GM18951 (cell line): Measurements from ENCODE around the gene MGLL.

ENCODE experiments used
- POLR2A ChIP-seq: IDR thresholded peaks from 4 replicates; pipeline ENCODE4 v1.6.1; 2011; ENCODE audit warnings: mild to moderate bottlenecking; ENCODE audit not compliant: insufficient read length, insufficient read depth; ENCODE audit errors: extremely low read depth
- in situ Hi-C: fragments of 300-500 bp; cut with MboI; formaldehyde crosslinking; loops from one replicate; pipeline ENCODE4 v1.12.0; 2022; ENCODE audit warnings: low sequenced_read_pairs, mixed read lengths, inconsistent platforms; ENCODE audit not compliant: unreplicated experiment

The MGLL gene

DNA sequence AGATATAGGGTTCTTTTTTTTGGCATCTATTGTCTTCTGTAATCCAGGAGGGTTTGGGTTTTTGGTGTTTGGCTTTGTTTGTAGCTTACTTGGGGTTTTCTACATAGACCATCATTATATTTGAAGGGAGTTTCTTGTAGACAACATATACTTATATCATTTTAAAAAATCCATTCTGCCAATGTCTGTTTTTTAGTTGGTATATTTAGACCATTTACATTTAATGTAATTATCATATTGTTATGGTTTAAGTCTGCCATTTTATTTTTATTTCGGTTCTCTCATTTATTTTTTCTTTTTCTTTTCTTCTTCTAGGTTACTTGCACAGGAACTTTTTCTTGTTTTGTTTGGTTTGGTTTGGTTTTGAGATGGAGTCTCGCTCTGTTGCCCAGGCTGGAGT, 5.5 kb upstream of the MGLL start:
- in situ Hi-C loops, result no loop called here
- no peak for TF ChIP-seq POLR2A

DNA sequence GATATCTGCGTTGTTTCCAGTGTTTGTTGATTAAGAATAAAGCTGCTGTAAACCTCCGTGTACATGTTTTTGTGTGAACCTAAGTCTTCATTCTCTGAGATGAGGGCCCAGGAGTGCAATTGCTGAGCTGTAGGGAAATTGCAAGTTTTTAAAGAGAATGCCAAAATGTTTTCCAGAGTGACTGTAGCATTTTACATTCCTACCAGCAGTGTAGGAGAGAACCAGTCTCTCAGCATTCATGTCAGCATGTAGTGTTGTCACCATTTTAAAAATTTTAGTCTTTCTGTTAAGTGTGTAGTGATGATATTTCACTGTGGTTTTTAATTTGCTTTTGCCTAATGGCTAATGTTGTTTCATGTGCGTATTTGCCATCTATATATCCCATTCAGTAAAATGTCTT, 3.4 kb upstream of the MGLL start:
- in situ Hi-C loops, result no loop called here
- TF ChIP-seq POLR2A, result no peak

DNA sequence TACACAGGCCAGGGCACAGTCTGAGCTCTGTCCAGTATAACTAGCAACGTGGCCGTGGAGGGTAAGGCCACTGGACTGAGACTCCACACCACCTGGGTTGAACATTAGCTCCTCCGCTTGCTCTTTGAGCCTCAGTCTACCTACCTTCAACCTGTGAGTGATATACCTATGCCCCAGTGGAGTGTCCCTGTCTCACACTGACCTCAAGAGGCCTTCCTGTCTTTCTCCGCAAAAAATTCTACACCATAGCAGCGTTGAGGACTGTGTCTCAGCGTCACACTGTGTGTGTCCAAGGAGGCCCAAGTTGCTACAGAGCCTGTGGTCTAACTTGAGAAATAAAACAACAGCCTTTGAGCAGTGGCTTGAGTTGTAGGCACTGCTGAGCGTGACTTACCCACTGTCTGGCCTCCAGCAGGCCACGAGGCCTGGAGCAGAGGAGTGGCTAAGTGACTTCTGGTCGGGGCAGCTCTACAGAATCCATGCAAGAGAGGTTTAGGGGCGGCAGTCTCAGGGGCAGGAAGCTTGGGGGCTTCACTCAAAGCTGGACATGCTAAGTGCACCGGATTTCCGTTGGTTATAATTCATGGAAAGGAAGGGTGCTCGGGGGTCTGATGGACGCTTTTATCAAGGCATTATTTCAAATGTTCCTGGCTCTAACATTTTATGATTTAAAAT, 2.0 kb upstream of the MGLL start:
- in situ Hi-C loops, result no loop called here
- TF ChIP-seq POLR2A, result no peak

DNA sequence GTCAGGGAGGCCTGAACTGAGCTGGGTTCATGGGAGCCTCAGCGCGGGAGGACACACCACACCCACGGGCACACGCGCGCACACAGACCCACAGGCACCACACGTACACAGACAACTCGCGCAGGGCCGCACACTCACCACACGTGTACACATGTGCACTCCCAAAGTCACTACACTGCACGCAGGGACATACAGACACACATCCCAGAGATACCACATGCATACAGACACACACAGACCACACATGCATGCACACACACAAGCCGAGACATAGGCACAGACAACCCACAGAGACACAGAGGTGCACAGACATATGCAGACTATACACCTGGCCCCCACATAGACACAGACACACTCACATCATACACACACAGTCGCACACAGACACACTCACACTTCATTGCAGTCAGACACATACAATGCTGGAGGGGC, 1.1 kb upstream of the MGLL start:
- in situ Hi-C loops, result no loop called here
- TF ChIP-seq POLR2A, result no peak

DNA sequence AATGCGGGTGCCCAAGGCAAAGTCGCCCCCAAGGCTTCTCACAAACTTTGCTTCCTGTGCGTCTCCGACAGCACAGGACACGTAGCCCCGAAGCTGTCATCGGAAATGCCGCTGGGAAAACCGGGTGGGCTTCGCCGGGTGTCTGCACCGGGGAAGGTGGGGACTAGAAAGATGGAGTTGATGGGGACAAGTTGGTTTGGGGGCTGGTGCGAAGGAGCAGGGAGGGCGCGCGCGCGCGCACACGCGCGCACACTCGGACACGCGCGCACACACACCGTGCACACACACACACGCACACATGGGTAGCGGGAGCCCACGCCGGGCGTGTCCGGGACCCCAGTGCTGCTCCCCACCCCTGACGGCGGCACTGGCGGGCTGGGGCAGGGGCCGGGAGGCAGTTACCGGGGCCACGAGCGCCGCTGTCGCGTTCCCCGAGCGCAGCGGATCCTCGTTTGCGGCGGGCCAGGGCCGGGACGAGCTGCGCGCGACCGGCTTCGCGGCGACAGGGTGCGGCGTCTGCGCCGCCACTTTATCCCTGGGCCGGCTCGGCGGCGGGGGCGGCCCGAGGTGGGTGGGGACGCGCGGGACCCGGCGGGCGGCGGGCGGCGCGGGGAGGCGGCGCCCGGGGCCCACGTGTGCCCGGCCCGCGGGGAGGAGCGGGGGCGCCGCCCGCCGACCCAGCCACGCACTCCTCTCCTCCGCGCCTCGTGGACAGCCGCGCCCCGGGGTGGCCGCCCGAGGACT, 539 bp upstream of the MGLL start:
- TF ChIP-seq POLR2A, result peak; percentile 65
- in situ Hi-C loops, result no loop called here

DNA sequence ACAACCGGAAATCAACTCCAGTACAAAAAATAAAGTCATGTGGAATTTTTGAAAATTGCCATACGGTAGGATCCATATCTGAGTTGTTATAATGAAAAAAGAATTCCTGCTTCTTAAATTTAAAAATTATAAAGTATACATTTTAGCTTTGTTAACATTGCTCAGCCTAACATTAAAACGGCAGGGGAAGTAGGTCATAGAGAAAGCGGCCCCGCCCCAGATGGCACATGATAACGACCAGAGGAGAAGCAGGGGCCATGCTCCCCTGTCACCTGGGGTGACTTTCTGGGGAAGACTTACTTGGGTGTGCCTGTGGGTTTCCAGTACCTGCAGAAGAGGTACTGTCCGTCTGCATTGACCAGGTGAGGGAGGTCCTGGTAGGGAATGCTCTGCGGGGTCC, 921 bp downstream of the MGLL start:
- TF ChIP-seq POLR2A, result peak; percentile 50

DNA sequence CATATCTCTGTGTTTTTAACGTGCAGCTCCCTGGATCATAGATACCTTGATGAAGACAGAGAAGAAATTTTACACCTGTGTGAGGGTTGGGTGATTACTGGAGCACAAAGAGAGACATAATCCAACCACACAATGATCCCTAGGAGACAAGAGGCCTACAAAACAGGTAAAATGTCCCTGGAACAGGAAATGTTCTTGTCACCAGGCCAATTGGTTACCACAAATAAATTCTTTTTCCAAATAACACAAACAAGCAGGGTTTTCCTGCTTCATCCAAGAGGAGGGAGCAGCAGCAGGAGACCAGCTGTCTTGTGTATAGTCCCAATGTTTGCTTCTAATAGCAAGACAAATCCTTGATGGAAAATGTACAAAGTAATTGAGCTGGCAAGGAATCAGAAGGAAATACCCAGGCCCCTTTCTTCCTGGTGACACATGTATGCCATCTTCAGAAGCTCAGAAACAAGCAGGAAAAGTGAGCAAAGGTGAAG, 1.4 kb downstream of the MGLL start:
- no peak for TF ChIP-seq POLR2A
- in situ Hi-C loops, result no loop called here

More for the DNA sequence above, 921 bp downstream of the MGLL start:
- in situ Hi-C loops, result no loop called here

DNA sequence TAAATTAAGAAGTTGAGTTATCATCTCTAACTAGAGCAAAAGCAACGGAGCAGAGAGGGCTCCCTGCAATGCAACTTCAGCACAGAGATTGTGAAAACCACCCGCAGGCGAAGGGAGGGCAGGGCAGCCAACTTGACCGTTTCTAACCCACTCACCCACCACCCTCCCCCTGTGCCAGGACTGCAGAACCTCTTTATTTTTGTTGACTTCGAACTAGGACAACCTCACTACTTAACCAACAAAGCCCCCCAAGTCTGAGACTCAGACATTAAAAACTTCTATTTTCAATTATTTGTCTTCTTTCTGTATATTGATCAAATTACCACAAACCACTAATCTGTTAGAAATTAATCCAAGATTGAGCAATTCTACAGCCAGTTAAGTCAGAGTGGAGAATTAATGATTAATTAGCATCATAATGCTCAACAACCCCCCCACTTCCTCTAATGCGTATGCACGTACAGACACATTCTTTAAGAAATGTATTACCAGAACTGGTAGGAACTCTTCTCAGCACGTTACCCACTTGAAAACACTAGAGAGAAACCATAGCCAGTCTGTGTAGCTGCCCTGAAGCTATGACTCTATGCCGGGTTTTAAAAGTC, 2.0 kb downstream of the MGLL start:
- peak; percentile 44 for TF ChIP-seq POLR2A
- in situ Hi-C loops, result no loop called here

DNA sequence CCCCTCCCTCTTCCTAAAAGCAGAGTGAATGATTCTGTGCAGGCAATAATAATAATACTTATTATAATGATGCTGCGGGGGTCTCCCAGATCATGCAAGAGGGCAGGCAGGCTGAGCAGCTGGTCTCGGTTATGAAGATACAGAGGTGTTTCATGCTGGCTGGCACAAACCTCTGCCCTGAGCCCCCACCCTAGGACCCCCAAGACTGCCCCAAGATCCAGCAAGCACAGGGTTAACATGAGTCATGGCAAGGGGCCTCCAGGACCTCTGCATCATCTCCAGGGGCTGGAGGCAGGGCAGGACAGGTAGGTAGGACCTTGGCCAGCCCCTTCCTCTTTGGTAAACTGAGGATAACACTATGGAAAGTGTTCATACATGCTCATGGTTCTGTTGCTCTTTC, 2.7 kb downstream of the MGLL start:
- TF ChIP-seq POLR2A, result no peak
- in situ Hi-C loops, result no loop called here

DNA sequence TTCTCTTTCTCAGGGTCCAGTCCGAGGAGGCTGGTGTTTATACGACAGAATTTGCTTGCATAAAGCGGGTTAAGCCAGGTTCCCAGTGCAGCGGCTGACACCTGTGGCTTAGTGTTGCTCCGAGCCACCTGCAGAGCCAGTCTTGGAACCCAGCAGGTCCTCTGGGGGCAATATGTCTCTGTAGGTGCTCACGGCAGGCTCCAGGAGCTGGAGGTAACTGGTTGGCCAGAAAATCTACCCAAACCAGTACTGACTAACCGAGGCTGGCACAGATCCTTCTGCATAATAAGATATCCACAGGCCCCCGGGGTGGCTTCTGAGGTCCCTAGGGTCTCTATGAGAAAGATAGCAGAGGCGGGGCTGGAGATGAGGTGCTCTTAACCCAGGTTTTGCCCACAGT, 3.2 kb downstream of the MGLL start:
- in situ Hi-C loops, result no loop called here
- TF ChIP-seq POLR2A, result no peak

DNA sequence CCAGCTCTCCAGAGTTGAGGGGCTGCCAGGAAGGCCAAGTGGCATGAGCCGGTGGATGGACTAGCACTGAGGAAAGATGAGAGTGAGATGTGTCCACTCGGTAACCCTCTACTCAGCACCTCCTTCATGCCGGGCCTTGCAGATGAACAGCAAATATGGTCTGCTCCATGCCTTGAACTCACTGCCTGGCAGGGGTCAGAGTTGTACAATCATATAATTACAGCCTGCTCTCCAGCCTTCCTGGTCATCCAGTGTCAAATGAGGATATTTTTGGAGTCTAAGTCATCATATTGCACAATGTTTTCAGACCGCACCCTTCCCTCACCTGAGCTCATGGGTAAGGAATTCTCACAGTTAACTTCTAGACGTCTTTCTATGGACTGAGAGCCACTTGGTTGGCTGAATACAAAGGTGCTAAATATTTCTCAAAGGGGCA, 4.9 kb downstream of the MGLL start:
- TF ChIP-seq POLR2A, result no peak
- in situ Hi-C loops, result no loop called here

DNA sequence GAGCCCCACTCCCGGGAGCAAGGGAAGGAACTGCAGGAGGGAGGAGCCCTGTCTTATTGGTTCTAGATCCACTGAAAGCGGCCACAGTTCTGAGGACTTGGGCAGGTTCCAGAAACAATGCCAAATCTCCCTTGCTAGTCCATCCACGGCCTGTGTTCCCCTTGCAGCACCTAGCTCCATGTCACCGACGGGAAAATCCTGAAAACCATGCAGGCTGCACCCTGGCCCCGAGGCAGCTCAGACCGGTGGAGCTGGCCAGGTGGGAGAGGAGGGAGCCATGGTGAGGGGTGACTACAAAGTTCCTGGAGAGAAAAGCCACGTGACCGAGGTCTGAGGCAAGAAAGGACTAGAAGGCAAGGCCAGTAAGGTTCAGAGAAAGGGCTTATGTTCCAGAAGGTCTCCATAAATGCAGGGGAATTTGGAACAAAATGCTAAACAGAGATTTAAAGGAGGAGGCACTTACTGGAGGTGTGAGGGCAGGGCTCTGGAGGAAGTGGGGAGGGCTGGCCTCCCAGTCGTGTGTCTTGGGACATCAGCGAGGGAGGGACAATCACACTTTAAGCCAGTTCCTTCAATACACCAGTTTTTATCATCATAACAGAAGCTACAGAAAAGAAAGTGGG, 5.4 kb downstream of the MGLL start:
- TF ChIP-seq POLR2A, result peak; percentile 16

More for the DNA sequence above, 5.4 kb downstream of the MGLL start:
- in situ Hi-C loops, result no loop called here
